ENCODE data around the gene DNER. TPM values are rescaled to one million over a fixed set of nuclear protein-coding genes. Genes with fewer than 3 reads are reported as not detected.

The DNER gene
- total and polyA plus RNA-seq, 4 donors = 0.01 TPM; not detected in 3

DNA sequence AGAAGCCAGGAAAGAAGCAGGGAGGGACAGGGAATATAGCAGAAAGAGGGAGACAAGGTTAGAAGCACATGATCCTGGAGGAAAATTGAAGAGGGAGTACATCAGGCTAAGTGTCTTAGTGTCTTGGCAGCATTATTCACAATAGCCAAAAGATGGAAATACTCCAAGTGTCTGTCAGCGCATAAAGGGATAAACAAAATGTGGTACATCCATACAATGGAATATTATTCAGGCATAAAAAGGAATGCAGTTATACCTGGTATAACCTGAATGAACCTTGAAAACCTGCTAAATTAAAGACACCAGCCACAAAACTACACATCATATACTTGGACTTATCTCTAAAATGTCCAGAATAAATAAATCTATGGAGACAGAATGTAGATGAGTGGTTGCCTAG, 224.2 kb downstream of the DNER start:
- Histone ChIP-seq H3K9ac (ENCODE audit: low read depth in 1 of 2, low read length in 2 of 2) (no peak overlapping the region), H3K27ac (ENCODE audit: low read depth in 1 of 2, low read length in 2 of 2) (no peak overlapping the region), H3K4me1 (ENCODE audit: control insufficient read depth in 4 of 4, insufficient read depth in 4 of 4, low read length in 3 of 4) (no peaks in the 10 kb centered on the region), H3K27me3 (ENCODE audit: control insufficient read depth in 4 of 4, insufficient read depth in 4 of 4, low read length in 3 of 4) (no peaks in the 10 kb centered on the region), H3K4me3 (ENCODE audit: low read depth in 1 of 3, low read length in 3 of 3) (no peak overlapping the region), H3K36me3 (ENCODE audit: control insufficient read depth in 4 of 4, insufficient read depth in 3 of 4, low read depth in 1 of 4, low read length in 3 of 4) (no peaks in the 10 kb centered on the region), H3K9me3 (ENCODE audit: control insufficient read depth in 4 of 4, low read length in 3 of 4) (no peaks in the 10 kb centered on the region)
- TF ChIP-seq, protein P1, sequence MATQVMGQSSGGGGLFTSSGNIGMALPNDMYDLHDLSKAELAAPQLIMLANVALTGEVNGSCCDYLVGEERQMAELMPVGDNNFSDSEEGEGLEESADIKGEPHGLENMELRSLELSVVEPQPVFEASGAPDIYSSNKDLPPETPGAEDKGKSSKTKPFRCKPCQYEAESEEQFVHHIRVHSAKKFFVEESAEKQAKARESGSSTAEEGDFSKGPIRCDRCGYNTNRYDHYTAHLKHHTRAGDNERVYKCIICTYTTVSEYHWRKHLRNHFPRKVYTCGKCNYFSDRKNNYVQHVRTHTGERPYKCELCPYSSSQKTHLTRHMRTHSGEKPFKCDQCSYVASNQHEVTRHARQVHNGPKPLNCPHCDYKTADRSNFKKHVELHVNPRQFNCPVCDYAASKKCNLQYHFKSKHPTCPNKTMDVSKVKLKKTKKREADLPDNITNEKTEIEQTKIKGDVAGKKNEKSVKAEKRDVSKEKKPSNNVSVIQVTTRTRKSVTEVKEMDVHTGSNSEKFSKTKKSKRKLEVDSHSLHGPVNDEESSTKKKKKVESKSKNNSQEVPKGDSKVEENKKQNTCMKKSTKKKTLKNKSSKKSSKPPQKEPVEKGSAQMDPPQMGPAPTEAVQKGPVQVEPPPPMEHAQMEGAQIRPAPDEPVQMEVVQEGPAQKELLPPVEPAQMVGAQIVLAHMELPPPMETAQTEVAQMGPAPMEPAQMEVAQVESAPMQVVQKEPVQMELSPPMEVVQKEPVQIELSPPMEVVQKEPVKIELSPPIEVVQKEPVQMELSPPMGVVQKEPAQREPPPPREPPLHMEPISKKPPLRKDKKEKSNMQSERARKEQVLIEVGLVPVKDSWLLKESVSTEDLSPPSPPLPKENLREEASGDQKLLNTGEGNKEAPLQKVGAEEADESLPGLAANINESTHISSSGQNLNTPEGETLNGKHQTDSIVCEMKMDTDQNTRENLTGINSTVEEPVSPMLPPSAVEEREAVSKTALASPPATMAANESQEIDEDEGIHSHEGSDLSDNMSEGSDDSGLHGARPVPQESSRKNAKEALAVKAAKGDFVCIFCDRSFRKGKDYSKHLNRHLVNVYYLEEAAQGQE (IDR thresholded peaks at IDR 0.05) = no peak
- TF ChIP-seq EGR1 (IDR thresholded peaks at IDR 0.05; ENCODE audit: low read depth in 2 of 2) (no peak), SP1 (IDR thresholded peaks at IDR 0.05) (no peak), YY1 (IDR thresholded peaks at IDR 0.05) (no peak), JUND (IDR thresholded peaks at IDR 0.05) (no peak), HNF4G (IDR thresholded peaks at IDR 0.05) (no peak), RAD21 (IDR thresholded peaks at IDR 0.05) (no peak), NR2F2 (IDR thresholded peaks at IDR 0.05) (no peak), FOXA2 (IDR thresholded peaks at IDR 0.05) (no peak), RXRA (IDR thresholded peaks at IDR 0.05) (no peak), FOXA1 (IDR thresholded peaks at IDR 0.05) (no peak), HNF4A (conservative IDR thresholded peaks at IDR 0.05) (no peak), TAF1 (conservative IDR thresholded peaks at IDR 0.05) (no peak), GABPA (IDR thresholded peaks at IDR 0.05 in 1 of 2, conservative IDR thresholded peaks at IDR 0.05 in 1 of 2) (no peak)
- TF ChIP-seq, protein P2, sequence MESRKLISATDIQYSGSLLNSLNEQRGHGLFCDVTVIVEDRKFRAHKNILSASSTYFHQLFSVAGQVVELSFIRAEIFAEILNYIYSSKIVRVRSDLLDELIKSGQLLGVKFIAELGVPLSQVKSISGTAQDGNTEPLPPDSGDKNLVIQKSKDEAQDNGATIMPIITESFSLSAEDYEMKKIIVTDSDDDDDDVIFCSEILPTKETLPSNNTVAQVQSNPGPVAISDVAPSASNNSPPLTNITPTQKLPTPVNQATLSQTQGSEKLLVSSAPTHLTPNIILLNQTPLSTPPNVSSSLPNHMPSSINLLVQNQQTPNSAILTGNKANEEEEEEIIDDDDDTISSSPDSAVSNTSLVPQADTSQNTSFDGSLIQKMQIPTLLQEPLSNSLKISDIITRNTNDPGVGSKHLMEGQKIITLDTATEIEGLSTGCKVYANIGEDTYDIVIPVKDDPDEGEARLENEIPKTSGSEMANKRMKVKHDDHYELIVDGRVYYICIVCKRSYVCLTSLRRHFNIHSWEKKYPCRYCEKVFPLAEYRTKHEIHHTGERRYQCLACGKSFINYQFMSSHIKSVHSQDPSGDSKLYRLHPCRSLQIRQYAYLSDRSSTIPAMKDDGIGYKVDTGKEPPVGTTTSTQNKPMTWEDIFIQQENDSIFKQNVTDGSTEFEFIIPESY (IDR thresholded peaks at IDR 0.05) = no peak
- TF ChIP-seq, protein P3, sequence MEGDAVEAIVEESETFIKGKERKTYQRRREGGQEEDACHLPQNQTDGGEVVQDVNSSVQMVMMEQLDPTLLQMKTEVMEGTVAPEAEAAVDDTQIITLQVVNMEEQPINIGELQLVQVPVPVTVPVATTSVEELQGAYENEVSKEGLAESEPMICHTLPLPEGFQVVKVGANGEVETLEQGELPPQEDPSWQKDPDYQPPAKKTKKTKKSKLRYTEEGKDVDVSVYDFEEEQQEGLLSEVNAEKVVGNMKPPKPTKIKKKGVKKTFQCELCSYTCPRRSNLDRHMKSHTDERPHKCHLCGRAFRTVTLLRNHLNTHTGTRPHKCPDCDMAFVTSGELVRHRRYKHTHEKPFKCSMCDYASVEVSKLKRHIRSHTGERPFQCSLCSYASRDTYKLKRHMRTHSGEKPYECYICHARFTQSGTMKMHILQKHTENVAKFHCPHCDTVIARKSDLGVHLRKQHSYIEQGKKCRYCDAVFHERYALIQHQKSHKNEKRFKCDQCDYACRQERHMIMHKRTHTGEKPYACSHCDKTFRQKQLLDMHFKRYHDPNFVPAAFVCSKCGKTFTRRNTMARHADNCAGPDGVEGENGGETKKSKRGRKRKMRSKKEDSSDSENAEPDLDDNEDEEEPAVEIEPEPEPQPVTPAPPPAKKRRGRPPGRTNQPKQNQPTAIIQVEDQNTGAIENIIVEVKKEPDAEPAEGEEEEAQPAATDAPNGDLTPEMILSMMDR (IDR thresholded peaks at IDR 0.05; ENCODE audit: low read depth, low read length, missing input control) = no peak
- TF ChIP-seq, protein P4, sequence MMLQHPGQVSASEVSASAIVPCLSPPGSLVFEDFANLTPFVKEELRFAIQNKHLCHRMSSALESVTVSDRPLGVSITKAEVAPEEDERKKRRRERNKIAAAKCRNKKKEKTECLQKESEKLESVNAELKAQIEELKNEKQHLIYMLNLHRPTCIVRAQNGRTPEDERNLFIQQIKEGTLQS (IDR thresholded peaks at IDR 0.05) = no peak
- TF ChIP-seq, protein P5, sequence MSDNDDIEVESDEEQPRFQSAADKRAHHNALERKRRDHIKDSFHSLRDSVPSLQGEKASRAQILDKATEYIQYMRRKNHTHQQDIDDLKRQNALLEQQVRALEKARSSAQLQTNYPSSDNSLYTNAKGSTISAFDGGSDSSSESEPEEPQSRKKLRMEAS (IDR thresholded peaks at IDR 0.05) = no peak
- DNase-seq (ENCODE audit: low spot score) = no peak
- 92% methylated on average over 1 of the region's 1 CpG for WGBS
